NCI-H1436 (cell line): ENCODE measurements around the gene FOXK1.

Experiments
- DNase-seq: peaks from one replicate; lab custom pipeline; 2025; lab: John Stamatoyannopoulos, UW

FOXK1 gene

DNA sequence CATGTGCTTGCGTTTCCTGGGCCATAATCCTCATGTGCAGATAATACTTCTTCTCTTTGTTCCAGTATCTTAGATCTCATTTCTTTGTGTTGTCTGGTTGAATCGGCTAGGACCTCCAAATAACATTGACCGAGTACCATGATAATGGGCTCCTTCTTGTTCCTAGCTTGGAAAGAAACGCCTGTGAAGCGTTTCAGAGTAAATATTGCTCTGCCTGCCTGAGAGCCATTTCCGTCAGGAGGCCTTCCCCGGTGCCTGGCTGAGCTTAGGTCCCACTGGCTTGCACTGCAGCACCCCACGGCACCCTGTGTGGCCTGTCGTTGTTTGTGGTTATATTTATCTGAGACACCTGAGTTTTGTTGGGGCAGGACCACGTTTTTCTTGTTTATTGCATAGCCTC lies 17.7 kb downstream of the FOXK1 start:
- DNase-seq, result no peak

DNA sequence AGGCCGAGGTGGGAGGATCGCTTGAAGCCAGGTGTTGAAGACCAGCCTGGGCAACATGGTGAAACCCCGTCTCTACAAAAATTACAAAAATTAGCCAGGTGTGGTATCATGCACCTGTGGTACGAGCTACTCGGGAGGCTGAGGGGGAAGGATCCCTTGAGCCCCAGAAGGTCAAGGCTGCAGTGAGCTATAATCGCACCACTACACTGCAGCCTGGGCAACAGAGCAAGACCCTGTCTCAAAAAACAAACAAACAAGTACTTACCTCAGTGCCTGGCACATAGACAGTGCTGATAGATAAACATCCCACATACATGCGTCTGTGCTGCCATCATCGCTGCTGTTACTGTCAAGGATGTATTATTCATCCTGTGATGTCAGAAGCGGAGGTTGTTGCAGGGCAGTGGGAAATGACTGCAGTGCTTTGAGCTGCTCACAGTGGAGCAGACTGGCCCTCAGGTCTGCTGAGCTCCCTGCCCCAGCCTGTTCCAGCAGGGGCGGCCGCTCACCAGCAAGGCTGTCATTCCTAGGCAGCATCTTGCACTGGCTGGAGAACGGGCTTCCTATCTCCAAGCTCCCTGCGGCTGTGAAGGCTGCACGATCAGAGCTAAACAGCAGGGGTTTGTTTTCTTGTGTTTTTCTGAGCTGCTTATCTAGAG lies 18.6 kb downstream of the FOXK1 start:
- no peak for DNase-seq

DNA sequence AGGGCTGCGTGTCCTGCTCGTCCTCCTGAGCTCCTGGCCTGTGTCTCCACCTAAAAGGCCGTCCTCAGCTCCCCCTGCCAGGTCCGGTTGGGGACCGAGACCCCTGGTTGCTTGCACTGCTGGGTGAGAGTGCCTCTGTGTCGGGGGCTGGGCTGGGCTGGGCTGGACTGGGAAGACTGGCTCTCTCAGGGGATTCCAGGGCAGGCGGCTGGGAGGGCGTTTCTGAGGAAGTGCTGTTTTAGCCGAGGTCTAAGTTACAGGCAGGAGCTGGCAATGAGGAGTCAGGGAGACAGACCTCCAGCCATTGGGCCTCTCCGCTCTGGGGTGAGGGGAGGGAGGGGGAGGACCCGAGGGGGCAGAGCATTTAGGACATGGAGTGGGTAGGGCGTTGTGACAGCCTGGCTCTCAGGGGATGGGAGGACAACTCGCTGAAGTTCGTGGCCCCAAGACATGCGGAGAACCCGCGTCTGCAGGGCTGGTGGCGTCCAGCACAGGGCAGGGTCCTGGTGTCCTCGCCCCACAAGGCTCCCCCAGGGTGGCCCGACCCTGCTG lies 20.9 kb downstream of the FOXK1 start:
- DNase-seq, result no peak

DNA sequence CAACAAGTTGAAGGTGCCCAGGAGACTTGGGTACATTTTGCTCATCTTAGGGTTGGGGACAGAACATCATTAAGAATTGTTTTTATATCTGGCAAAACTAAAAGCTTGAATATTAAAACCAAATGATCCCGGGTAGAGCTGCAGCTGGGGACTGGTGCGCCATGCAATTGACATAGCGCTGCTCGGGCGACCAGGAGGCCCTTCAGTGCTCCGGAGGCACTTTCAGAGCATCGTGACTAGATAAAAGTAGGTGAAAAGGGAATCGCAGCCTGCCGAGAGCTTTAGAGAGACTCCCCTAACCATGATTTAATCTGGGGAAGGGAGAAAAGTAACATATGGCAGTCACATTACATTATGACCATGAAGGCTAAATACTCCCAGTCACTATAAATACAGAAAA lies 21.4 kb downstream of the FOXK1 start:
- DNase-seq, result no peak

DNA sequence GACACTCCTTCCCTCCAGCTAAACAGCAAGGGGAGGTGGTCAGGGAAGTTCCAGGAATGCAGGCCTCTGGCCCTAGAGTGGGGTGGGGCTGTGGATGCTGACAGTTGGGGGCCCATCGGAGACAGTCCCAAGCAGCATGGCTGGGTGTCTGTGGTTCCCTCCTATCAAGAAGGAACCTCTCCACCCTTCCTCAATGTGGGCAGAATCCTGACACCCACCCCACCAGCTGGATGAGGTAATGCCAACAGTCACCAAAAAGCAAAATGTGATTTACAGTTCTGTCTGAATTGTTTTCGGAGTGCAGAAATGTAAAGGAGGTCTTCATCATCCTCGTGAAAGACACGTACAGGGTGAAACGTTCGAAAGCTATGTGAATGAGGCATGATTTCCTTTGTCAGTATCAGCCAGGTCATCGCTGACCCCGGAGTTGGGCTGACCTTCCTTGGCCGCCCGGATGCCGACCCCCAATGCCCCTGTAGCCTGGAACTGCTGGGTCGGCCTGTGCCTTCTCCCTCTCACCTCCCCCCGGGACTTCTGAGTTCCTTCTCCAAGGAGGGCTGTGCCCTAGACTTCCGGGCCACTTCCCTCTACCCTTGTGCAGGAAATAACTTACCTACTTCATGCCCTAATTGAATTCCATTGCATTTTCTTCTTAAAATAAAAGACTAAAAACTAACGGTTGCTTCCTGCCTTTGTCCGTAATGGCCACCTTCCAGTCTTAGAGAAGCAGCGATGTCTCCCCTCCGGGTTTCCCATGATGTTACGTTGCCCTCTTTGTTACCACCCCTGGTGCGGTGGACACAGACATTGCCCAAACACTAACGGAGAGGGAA lies 24.5 kb downstream of the FOXK1 start:
- no peak for DNase-seq

DNA sequence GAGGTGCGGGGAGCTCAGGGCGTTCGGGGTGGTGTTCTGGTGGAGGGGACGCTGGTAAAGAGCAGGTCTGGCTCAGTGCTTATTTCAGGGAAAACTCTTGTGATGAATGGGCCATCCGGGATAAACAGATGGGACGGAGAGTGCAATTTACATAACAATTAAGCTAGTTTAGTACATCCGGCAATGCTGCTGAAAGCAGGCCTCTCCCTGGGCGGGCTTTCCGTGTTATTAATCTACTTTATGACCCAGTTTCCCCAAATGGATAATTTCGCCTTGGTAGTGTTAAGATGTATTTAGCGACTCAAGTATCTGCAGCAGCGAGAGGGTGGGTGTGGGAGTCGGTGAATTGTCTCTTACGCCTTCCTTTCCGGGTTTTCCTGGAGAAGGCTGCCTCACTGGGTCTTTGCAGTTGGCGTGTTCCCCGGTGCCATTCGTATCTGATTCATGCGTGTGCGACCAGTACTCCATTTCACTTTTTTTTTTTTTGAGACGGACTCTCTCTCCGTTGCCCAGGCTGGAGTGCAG lies 25.2 kb downstream of the FOXK1 start:
- no peak for DNase-seq

DNA sequence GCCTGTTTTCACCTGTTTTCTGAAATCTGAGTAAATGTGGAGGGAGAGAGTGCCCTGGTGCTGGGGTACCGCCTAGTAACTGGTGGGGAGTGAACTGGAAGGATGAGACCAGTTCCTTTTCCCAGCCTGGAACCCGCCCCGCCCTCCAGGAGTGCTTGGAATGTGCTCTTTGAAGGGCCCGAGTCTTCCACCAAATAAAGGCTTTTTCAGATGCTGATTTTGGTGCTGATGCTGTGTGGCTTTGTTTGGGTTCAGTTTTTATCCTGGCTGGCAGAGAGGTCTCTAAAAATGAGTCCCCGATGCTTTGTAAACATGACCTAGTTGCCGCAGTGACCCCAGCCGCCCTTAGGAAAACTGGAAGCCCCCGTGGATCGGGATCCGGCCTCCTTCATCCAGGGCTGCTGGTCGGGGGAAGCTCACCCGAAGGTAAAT lies 25.9 kb downstream of the FOXK1 start:
- DNase-seq, result no peak

DNA sequence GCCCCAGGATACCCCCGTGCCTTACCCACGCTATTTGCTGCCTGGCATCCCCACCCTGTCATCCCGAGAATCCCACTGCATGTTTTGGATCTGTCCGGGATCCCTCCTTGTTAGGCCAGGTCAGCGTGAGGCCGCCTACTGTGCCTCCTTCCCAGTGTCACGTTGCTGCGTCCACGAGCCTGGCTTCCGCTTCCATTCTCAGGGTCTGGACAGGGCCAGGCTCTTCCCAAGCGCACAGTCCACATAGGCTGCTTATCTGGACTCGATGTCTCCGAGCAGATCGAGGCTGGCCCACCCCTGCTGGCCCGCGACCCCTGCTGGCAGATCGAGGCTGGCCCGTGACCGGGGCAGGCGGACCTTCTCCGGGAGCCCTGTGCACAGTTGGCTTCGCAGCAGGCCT lies 27.1 kb downstream of the FOXK1 start:
- DNase-seq, result no peak

DNA sequence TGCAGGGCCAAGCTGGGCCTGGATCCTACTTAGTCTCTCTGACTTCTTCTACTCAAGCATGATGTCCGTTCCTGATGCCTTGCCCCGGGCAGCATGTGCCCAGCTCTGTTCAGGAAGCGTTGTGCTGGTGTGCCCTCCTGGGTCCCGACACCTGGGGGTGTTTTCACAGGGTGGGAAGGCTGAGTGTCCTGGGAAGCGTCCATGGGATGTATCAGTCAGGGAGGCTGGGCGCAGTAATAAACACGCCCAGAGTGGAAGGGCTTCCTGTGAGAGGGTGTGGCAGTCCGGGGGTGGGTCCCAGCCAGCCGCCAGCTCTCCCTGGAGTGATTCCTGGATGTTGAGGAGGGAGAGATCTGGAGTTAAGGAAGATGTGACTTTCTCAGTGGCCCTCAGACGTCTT lies 29.0 kb downstream of the FOXK1 start:
- DNase-seq, result no peak

DNA sequence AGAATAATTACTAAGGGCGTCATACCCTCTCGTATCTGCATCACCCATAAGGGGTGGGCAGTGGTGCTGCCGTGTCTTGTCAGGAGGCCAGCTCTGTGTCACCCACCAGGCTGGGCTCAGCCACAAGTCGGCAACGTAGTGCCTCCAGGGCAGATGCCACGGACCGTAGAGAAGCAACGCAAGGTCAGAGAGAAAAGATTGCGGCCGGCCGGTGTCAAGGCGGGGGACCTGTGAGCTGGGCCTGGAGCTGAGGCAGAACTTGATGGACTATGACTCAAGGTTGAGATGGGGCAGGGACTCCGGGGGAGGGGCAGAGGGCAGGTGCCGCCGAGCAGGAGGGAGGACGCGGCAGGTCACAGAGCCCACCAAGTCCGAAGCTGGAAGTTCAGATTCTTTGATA lies 29.5 kb downstream of the FOXK1 start:
- no peak for DNase-seq

DNA sequence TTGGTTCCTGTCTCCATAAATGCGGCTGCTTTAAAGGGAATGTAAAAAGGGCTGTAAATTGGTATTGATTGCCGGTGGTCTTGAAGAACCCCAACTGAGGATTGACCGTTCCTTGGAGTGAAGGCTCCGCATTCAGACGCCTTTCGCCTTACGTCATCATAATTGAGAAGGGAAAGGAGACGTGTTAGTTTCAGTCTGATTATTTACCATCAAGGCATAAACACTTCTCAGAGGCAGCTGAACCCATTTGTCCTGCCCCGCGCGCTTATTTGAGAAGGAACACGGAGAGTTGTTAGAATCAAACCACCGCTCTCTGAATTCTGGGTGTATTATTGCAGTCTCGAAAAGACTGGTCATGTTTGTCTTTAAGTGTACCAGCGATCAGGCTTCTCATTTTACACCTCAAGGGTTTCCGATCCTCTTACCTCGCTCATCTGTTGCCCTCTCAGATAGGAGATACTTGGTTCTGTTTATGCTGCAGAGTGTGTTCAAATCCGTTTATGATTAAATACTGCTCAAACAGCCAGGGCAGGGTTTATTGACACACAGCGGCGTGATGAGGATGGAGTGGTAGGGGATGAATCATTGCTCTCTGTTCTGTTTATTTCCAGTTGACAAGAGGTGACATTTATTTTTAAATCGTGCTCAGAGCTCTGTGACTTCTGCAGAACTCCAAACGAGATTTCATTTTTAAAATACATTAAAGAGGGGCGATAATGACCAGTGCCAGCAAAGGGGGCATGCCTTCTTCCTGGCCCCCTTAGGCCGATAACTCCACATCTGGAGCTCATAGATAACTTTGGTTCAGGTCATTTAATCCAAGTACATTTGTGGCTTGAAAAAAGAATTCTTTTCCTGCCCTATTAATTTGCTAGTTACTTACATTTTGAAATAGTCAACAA lies 30.4 kb downstream of the FOXK1 start:
- peak; percentile 47 for DNase-seq

DNA sequence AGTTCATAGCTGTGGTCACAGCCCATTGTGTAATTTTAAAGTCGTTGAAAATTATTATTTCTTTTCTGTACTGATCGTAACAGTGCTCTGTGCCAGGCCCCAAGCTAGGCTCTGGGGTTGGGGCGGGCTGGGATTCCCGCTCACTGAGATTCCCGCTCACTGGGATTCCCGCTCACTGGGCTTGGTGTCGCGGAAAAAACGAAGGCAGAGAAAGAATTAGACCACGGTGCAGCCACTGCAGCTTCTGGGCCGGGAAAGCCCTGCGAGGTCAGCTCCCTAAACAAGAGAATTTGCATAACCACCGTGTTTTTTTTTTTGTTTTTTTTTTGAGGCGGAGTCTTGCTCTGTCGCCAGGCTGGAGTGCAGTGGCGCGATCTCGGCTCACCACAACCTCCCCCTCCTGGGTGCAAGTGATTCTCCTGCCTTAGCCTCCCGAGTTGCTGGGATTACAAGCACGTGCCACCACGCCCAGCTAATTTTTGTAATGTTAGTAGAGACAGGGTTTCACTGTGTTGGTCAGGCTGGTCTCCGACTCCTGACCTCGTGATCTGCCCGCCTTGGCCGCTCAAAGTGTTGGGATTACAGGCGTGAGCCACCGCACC lies 31.2 kb downstream of the FOXK1 start:
- DNase-seq, result no peak

DNA sequence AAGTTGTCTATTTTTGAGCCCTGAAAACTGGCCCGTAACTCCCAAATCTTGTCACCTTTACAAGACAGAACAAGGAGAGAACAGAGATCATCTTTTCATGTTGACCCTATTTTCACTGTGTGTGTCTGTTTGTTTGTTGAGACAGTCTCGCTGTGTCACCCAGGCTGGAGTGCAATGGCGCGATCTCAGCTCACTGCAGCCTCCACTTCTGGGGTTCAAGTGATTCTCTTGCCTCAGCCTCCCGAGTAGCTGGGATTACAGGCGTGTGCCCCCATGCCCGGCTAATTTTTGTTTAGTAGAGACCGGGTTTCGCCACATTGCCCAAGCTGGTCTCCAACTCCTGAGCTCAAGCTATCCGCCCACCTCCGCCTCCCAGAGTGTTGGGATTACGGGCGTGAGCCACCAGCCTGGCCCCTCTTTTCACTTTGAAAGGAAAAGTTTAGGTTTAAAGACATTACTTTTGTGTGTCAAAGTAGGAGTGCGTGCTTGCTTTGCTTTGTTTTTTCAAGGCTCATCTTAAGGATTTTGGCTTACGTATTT lies 32.1 kb downstream of the FOXK1 start:
- no peak for DNase-seq

DNA sequence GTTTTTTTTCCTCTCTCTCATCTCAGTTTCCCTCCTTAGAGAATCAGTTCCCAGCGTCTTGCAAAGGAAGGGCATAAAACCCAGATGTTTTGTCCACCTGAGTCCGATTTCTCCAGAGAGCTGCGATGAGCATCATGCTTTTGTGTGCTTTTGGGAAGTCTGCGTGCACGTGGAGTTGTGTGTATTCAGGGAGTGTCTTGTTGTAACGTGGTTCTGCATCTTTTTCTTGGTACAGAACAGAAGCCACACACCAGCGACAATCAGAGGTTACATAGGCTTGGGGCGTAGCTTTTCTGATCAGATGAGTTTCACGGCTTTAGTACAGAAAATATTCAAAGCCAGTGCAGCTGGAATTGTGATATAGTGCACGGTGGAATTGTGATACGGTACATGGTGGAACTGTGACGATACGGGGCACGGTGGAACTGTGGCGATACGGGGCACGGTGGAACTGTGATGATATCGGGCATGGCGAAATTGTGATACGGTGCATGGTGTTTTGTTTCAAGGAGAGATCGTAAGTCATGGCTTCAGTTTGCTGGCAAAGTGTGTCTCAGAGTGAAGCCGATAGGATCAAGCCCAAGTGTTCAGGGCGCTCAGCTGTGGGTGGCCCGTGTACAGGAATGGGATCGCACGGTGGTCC lies 32.8 kb downstream of the FOXK1 start:
- no peak for DNase-seq

DNA sequence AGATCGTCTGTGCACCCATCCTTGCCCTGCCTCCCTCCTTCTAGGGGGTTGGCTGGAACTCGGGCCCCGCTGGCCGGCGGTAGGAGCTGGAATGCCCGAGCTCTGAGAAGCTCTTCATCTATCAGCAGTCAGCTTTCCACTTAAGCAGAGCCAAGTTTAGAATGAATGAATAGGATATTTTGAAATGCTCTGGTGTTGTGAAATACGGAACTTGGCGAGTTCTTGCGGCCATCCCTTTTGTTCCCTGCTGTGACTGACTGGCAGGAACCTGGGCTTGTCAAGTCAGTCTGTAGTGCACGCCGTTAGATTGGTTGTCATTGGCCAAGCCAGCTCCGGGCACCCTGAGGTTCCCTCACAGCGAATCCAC lies 33.3 kb downstream of the FOXK1 start:
- no peak for DNase-seq

DNA sequence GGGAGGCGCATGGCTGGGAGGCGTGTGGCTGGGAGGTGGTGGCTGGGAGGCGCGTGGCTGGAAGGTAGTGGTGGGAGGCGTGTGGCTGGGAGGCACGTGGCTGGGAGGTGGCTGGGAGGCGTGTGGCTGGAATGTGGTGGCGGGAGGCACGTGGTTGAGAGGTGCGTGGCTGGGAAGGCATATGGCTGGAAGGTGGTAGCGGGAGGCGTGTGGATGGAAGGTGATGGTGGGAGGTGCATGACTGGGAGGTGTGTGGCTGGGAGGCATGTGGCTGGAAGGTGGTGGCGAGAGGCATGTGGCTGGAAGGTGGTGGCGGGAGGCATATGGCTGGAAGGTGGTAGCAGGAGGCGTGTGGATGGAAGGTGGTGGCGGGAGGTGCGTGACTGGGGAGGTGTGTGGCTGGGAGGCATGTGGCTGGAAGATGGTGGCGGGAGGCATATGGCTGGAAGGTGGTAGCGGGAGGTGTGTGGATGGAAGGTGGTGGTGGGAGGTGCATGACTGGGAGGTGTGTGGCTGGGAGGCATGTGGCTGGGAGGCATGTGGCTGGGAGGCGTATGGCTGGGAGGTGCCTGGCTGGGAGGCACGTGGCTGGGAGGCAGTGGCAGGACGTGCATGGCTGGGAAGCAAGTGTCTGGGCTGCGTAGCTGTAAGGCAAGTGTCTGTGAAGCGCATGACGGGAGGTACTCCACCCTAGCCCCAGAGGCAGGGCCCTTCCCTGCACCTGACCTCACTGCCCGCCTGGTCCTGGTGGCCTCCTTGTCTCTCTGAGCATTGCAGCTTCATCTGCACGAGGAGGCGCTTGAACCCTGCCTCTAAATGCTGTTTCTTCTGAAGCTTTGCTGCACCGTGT lies 35.1 kb downstream of the FOXK1 start:
- no peak for DNase-seq

DNA sequence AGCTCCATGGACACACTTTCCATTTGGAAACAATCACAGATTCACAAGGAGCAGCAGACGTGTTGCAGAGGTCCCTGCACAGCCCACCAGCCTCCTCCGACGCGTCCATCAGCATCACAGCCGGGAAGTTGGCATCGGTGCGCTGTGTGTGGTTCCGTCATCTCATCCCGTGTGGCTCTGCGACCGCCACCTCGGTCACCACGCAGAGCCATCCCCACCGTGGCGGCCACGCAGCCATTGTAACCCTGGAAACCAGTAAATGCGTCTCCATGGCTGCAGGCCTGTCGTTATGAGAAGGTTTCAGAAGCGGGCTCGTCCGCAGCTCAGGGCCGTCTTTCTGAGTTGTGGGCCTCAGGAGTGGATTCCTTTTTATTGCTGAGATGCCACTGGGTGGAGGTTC lies 36.0 kb downstream of the FOXK1 start:
- no peak for DNase-seq

DNA sequence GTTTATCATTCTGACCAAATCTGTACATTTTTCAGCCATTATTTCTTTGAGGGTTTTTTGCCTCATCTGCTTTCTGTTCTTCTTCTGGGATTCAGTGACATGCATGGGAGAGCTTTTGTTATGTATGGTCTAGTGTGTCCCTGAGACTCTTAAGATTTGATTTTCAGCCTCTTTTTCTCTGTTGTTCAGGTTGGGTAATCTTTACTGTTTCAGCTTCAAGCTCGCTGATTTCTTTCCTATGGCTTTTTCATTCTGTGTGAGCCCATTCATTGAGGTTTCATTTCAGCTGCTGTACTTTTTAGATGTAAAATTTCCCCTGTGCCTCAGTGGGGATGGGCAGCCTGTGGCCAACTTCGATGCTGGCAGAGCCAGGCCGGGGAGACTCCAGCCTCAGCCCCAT lies 38.1 kb downstream of the FOXK1 start:
- DNase-seq, result no peak

DNA sequence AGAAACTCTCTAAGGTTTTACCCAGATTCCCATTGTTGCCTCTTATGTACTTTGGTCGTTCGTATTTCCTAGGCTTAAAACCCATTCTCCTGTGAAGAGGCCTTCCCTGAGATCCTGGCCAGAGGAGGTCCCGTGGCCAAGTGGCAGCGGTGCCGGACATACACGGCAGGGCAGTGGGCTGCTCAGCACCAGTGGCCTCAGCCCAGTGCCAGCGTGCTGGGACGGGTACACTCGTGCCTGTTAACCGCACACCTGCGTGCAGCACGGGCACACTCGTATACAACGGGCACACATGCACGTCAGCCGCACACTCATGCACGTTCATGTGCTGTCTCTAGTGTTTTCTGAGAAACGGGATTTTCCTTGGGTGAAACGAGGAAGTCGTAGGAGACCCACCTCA lies 40.2 kb downstream of the FOXK1 start:
- no peak for DNase-seq
